Osteoblast (primary cell): ENCODE data around the gene HOXD13. TPM values are rescaled to one million over a fixed set of nuclear protein-coding genes. Genes with fewer than 3 reads are reported as not detected.

Experiments used
- DNase-seq: peaks from one replicate; pipeline ENCODE4 v3.0.0; 2011; ENCODE audit warnings: low spot score, mixed read lengths; ENCODE audit not compliant: insufficient read length; ENCODE audit errors: missing footprints
- H2AFZ ChIP-seq: 2 replicates; pipeline ENCODE4 v1.6.0; 2011; ENCODE audit warnings: mild to moderate bottlenecking, low read length
- H3K27ac ChIP-seq: 2 replicates; pipeline ENCODE4 v1.5.1; 2011; ENCODE audit warnings: mild to moderate bottlenecking, low read depth, low read length, moderate library complexity
- H3K27me3 ChIP-seq: 2 replicates; pipeline ENCODE4 v1.6.0; 2012; ENCODE audit warnings: mild to moderate bottlenecking, control low read depth, inconsistent platforms, low read length, moderate library complexity; ENCODE audit not compliant: insufficient read depth
- H3K36me3 ChIP-seq: 2 replicates; pipeline ENCODE4 v1.5.1; 2011; ENCODE audit warnings: mild to moderate bottlenecking, low read length, control low read depth, moderate library complexity; ENCODE audit not compliant: insufficient read depth
- H3K4me1 ChIP-seq: 2 replicates; pipeline ENCODE4 v1.5.1; 2011; ENCODE audit warnings: mild to moderate bottlenecking, low read length, control low read depth, moderate library complexity; ENCODE audit not compliant: insufficient read depth
- H3K4me2 ChIP-seq: 2 replicates; pipeline ENCODE4 v1.6.0; 2011; ENCODE audit warnings: mild to moderate bottlenecking, low read length; ENCODE audit not compliant: insufficient read depth
- H3K4me3 ChIP-seq: fragments of 200-600 bp; sonication (generic); 3 replicates; pipeline ENCODE4 v1.5.1; 2012; ENCODE audit warnings: mild to moderate bottlenecking, low read length, inconsistent platforms; ENCODE audit not compliant: insufficient read depth
- H3K79me2 ChIP-seq: 2 replicates; pipeline ENCODE4 v1.6.0; 2012; ENCODE audit warnings: mild to moderate bottlenecking, low read length, control low read depth, inconsistent platforms; ENCODE audit not compliant: insufficient read depth
- H3K9me3 ChIP-seq: 2 replicates; pipeline ENCODE4 v1.5.1; 2011; ENCODE audit warnings: low read depth, low read length, control low read depth
- H4K20me1 ChIP-seq: 2 replicates; pipeline ENCODE4 v1.6.0; 2012; ENCODE audit warnings: mild to moderate bottlenecking, low read length, control low read depth; ENCODE audit not compliant: insufficient read depth
- CTCF ChIP-seq: IDR thresholded peaks from 2 replicates; pipeline ENCODE4 v1.5.1; 2011; ENCODE audit warnings: mild to moderate bottlenecking, low read depth, low read length, moderate library complexity; ENCODE audit errors: extremely low read depth
- total RNA-seq: library from RNA; depleted of rRNA; stranded (reverse); fragments of >200 nt; gene quantifications from 2 replicates; pipeline ENCODE4 v1.2.3, GENCODE V29; 2012

HOXD13 gene
- total RNA-seq, 1 donor, result not detected

- peak; percentile 98 for DNase-seq
- Histone ChIP-seq H3K27ac (no peak overlapping the region), H3K79me2 (no peaks in the 10 kb centered on the region), H3K4me1 (no peaks in the 10 kb centered on the region), H3K9me3 (no peaks in the 10 kb centered on the region), H3K4me2 (peak overlapping the region; percentile 70), H3K27me3 (peaks cover 97% of the 10 kb centered on the region), H4K20me1 (no peaks in the 10 kb centered on the region), H2AFZ (peak overlapping the region; percentile 74), H3K36me3 (no peaks in the 10 kb centered on the region), H3K4me3 (peak overlapping the region; percentile 54)
- peak; percentile 67 for TF ChIP-seq CTCF
Measured at GRCh38 chr2:176088048-176088936, 4.2 kb upstream of the HOXD13 start.

DNA sequence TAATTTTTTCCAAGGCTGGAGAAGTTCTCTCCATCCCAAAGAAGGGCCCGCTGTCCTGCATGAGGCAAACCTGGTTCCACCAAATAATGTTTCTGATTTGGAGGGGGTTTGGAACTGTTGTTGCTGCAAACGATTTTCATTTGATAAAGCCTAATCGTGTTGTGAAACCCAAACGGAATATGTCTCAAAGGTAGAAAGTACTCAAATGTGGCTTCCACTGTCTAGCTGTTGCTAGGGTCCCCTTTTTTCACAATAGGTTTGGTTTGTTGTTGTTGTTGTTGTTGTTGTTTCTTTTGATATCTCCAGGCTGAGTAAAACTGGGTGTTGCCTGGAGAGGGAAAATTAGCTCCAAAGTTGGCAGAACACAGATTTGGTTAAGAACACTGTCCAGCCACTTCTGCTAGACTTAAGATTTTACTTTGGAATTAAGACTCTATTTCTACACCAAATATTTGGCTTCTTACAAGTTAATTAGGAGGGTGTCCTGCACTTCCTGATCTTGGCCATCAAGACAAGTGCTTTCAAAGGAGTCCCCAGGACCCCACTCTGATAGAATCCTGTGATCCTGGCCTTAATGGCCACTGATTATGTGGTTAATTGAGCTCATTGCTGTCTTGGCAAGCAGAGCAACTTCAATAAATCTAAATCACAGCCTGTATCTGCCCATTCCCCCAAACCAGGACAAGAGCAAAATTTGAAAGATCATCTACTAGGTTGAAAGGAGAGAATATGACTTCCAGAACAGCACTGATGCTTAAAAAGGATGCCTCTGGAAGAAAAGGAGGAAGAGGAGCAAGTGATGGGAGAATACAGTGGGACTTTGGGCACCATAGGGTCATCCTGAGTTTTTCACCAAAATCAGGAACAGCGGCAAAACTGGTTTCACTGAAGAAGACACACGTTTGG, 3.3 kb upstream of the HOXD13 start:
- H3K27me3 ChIP-seq, result peaks cover 97% of the 10 kb centered on the region
- DNase-seq, result peak; percentile 67
- no peak for TF ChIP-seq CTCF
- H3K9me3 ChIP-seq, result no peaks in the 10 kb centered on the region
- no peak overlapping the region for H3K4me2 ChIP-seq
- H4K20me1 ChIP-seq, result no peaks in the 10 kb centered on the region
- no peak overlapping the region for H3K27ac ChIP-seq
- no peaks in the 10 kb centered on the region for H3K4me1 ChIP-seq
- no peaks in the 10 kb centered on the region for H3K36me3 ChIP-seq
- H2AFZ ChIP-seq, result no peak overlapping the region
- H3K4me3 ChIP-seq, result no peak overlapping the region
- H3K79me2 ChIP-seq, result no peaks in the 10 kb centered on the region

DNA sequence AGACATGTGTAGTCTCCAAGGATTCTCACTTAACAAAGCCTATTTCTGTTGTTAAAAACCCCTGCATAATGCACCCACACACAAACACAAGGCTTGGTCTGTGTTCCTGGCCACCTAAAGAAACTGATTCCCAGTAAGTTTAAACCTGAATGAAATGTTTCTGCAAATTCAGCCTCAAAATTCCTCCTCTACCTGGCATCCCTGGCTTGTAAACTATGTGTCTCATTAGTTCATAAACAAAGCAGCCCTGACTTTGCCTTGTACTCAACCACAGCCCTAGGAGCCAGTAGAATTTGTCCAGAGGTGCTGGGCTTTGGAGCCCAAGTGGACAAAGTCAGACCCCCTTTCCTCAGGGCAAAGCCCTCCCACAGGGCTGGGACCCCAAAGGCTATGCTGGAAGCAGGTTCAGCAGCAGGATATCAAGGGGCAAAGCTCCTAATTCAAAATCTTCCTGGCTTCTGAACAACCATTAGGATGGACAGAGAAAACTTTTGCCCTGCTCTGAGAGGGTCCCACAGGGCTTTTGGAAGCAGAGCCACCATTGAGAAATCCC, 2.6 kb upstream of the HOXD13 start:
- no peak for TF ChIP-seq CTCF
- Histone ChIP-seq H4K20me1 (no peaks in the 10 kb centered on the region), H2AFZ (no peak overlapping the region), H3K4me2 (no peak overlapping the region), H3K27ac (no peak overlapping the region), H3K9me3 (no peaks in the 10 kb centered on the region), H3K4me1 (no peaks in the 10 kb centered on the region), H3K27me3 (peaks cover 97% of the 10 kb centered on the region), H3K79me2 (no peaks in the 10 kb centered on the region), H3K36me3 (no peaks in the 10 kb centered on the region), H3K4me3 (no peak overlapping the region)
- DNase-seq, result peak; percentile 85
